Ramos (cell line): ENCODE data around the gene PRKD3.
"Not testable (repeated sequence)": the region's sequence is repeated elsewhere in the genome, so short reads cannot be mapped to it uniquely, and the experiment has no call there.

Experiments
- in situ Hi-C: fragments of 300-500 bp; cut with MboI; formaldehyde crosslinking; loops from one replicate; pipeline ENCODE4 v1.14.3; 2022; ENCODE audit warnings: low sequenced_read_pairs; ENCODE audit not compliant: unreplicated experiment

PRKD3 gene

DNA sequence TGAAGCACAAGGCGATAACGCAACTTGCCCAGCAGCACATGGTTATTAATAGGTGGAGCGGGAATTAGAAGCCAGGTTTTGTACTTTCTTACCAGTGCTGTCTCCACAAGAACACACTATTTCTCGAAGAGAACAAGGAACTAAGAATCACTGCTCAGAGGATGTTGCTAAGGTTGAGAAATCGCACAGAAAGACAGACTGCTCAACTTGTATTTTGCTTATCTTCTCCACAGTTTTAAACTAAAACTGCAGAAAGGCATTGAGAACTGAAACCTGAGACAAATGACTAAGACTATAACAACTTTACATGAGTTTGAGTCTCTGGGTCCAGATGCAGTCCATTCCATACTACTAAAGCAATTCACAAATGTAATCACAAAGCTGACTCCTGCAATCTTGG lies 6.2 kb downstream of the PRKD3 start:
- in situ Hi-C loops: no loop called here

DNA sequence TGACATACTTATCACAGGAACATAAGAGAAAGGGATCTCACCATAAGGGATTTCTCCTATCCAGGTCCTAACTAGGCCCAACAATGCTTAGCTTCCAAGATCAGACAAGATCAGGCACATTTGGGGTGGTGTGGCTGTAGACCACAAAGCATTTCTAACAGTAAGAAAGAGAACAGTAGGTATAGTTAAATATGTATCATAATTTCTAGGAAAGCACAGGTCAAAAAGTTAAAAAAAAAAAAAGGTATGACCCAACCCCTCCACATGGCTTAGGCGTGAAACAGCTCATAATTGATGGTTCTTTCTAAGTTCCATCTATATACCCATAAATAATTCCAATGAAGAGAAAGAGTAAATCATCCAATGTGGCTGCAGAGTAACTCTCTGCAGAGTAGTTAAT lies 6.9 kb downstream of the PRKD3 start:
- in situ Hi-C loops: no loop called here

DNA sequence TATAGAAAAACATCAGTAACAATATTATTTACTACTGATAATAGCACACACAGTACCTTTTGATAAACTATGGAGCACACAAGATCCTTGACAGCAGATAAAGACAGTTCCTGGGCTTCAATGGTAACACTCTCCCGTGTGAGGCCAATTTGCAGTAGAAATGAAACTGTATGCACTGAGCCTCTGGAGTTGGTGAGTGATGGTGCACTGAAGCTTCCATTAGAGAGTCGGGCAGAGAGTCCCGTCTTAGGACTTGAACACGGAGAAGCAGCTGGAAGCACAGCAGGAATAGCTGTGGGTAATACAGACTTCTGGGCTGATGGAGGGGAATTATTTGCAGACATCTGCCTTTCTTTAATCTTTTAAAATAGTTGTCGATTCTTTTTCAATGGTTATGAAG lies 8.5 kb downstream of the PRKD3 start:
- in situ Hi-C loops: no loop called here

DNA sequence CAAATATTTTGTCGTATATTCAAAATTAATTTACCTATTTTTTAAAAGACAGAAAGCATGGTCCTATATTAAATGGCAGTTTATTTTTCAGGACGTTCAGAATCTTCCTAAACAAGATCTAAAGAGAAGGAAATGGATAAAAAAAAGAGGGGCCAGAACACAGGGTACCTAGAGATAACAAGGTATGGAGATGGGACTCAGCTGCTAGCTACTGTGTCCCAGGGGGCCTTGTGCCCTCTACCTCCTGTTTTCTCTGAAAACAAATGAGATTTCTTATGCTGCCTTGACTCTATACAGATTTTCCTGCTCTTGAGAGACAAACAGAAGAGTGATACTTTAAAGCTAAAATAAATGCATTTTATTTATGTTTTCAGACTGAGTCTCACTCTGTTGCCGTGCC lies 9.3 kb downstream of the PRKD3 start:
- in situ Hi-C loops: no loop called here

DNA sequence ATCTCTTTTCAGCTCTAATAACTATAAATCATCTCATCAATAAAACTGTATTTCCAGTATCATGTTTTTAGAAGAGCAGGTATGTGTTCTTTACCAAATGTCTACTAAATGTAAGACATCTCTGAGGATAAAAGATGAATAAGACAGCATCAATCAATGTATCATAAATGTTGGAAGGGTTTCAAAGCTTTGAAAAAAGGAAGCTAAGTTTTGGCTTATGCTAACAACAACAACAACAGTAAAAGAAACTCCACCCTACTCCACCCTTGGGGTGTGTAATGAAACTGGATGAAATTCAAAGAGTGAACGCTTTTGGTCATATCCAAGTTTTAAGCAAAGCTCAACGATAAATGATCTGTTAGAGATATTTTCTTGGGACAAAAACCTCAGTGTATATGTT lies 17.1 kb downstream of the PRKD3 start:
- in situ Hi-C loops: no loop called here

DNA sequence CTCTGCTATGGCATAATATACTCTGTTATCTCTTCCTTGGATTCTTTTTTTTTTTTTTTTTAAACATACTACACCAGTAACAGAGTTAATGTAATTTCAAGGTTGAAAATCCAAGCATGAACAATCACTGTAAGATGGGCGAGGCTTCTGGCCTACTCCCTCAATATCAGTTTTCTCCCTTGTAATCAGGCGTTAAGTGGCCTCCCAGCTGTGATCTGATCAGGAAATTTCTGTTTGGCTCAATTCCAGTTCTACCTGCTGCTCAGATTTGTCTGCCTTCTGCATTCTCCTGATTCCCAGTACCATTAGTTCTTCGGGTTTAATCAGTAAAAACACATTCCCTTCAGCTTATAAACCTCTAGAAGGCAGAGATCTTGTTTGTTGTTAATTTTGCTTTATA lies 18.6 kb downstream of the PRKD3 start:
- in situ Hi-C loops: no loop called here

DNA sequence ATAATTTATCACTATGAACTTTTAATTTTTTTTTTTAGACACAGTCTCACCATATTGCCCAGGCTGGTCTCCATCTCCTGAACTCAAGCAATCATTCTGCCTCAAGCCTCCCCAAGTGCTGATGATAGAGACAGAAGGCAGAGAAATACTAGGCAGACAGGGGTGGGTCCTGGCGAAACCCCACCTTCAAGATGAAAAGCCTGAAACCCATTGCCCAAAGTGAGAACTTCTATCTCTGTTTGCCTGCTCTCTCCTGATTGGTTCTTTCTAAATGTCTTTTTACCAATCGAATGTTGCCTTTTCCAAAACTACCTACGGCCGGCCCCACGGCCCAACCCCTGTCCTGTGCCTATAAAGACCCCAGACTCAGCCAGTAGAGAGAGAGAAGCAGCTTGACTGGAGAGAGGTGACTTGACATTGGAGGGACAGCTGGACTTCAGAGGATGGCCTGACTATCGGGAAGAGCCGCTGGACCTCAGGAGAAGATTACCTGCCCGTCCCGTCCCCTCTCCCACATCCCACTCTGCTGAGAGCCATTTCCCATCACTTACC lies 21.9 kb downstream of the PRKD3 start:
- in situ Hi-C loops: no loop called here

DNA sequence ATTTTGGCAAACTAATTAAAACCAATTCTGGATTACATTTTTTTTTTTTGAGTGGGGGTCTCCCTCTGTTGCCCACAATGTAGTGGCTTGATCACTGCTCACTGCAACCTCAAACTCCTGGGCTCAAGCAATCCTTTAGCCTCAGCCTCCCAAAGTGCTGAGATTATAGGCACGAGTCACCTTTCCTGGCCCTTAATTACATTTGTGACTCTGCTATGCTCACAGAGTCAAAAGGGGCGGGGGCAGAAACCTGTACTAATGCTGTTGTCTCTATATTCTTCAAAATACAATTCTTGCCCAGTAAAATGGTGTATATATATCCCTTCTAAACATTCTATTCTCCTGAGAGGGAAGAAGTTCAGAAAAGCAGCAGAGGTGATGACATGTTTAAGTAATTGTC lies 23.2 kb downstream of the PRKD3 start:
- in situ Hi-C loops: no loop called here

DNA sequence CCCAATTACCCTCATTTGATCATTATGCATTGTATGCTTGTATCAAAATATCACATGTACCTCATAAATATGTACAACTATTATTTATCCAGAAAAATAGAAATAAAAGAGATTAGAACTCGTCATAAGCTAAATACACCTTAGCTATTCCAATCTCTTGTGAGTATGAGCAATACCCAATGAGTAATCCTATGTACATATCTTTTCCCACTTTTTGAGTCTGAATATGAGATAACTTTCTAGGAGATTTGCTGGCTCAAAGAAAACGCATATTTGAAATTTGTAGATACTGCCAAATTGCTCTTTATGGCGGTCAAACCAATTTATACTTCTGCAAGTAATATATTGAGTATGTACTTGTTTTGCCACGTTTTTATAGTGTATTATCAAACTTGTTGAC lies 24.1 kb downstream of the PRKD3 start:
- in situ Hi-C loops: no loop called here

DNA sequence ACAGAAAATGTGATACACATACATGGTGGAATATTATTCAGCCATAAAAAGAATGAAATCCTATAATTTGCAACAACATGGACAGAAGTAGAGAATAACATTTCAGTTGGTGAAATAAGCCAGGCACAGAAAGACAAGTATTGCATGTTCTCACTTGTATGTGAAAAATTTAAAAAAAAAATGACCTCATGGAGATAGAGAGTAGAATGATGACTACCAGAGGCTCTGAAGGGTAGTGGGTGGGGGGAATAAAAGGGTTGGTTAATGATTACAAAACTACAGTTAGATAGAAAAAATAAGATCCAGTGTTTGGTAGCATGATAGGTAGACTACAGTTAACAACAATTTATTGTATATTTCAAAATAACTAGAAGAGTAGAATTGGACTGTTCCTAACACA lies 24.5 kb downstream of the PRKD3 start:
- in situ Hi-C loops: no loop called here

DNA sequence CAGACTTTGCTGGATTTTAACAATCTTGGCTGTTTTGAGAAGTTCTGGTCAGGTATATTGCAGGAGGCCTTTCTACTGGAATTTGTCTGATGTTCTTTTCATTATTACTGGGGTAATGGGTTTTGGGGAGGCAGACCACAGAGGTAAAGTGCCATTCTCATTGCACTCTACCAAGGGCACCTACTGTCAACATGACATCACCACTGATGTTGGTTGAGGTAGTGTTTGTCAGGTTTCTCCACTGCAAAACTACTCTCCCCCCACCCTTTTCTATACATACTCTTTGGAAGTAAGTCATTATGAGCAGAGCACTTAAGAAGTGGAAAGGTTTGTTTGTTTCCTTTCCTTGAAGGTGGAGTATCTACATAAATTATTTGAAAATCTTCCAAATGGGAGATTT lies 27.0 kb downstream of the PRKD3 start:
- in situ Hi-C loops: no loop called here

DNA sequence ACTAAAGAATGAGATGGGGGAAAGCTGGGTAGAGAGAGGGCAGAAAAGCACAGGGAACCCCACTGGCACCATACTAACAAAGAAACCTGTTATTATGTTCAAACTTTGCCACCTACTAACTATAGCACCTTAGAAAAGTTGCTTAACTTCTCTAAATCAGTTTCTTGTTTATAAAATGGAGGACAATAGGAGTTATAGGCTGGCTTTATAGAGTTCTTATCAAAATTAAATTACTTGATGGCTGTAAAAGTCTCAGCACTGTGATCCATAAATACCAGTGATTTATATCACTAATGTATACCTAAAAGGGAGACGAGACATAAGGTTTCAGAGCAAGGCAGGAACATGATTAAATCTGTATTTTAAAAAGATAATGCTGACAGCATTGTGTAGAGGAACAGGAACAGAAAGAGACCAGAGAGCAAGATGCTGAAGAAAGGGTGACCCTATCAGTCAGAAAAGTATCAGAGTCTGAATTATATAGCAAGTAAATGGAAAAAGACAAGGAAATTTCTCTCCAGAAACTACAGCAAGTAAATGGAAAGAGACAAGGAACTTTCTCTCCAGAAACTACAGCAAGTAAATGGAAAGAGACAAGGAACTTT lies 29.1 kb downstream of the PRKD3 start:
- in situ Hi-C loops: no loop called here

DNA sequence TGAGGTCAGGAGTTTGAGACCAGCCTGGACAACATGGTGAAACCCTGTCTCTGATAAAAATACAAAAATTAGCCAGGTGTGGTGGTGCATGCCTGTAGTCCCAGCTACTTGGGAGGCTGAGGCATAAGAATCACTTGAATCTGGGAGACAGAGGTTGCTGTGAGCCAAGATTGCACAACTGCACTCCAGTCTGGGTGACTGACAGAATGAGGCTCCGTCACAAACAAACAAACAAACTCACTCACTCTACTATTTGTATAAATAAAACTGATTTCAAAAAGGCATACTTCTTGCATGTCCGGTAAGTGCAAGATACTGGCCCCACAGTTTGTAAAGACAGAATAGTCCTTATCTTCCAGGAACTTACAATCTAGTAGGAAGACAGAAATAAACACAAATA lies 29.8 kb downstream of the PRKD3 start:
- in situ Hi-C loops: not testable (repeated sequence)

DNA sequence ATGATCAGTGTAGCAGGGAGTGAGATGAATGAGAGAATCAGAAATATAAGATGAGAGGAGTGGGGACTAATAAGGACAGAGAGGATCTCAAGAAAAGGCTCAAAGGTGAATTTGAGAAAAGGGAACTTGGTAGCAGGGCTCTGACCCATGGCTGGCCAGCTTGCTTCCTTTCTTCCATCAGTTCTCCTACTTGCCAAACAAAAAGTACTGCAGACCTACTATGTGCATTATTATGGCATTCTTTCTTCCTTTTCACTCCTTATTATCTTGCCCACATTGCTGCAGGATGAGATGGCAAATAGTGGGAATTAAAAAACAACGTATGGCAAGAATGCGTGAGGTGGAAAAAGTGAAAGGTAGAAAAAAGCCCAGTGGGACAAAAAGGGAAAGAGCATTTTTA lies 33.0 kb downstream of the PRKD3 start:
- in situ Hi-C loops: no loop called here

DNA sequence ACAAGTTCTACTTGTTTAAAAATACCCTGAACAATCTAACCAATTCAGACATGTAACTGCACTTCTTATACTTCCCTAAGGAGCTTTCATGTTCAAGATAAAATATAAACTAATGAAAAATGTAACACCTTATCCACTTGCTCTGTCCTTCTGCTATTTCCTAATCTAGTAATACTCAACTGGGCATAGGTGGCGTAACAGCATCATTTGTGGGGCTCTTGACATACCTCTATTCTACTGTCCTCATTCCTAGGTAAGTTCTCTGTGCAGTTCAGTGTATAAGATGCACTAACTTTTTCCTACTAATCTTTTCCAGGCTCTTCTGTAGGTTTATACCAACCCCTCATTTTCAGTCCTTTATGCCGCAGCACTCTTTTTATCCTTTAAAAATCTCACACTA lies 36.7 kb downstream of the PRKD3 start:
- in situ Hi-C loops: no loop called here

DNA sequence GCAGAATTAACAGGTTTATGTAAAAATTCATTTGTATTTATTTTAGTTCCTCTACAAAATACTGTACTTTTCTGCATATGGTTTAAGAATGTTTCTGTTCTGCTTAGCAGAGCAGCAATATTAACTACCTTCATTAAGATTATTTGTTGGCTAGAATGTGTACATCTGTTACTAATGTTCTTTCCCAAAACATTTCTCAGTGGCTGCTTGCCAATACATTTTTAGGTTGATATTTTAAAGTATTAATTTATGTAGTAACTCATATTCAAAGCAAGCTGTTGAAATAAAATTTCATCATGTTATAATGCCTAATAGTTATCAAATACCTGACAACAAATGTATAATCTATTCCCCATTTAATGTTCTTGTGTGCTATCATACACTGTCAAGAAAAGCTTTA lies 40.3 kb downstream of the PRKD3 start:
- in situ Hi-C loops: no loop called here

DNA sequence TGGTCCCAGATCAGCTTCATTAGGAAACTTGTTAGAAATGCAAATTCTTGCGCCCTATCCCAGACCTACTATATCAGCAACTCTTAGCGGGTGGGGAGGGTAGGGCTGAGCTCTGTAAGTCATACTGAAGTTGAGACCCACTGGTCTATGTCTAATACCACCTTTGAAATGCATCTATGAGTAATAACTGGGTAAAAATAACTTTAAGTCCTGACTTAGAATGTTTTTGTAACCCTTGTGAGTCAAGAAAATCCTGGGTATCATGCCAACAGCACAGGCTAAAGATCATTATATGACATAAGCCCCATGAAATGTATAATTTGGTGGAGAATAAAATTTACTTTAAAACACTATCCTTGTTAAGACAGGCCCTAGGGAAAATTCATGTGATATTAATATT lies 41.4 kb downstream of the PRKD3 start:
- in situ Hi-C loops: no loop called here

DNA sequence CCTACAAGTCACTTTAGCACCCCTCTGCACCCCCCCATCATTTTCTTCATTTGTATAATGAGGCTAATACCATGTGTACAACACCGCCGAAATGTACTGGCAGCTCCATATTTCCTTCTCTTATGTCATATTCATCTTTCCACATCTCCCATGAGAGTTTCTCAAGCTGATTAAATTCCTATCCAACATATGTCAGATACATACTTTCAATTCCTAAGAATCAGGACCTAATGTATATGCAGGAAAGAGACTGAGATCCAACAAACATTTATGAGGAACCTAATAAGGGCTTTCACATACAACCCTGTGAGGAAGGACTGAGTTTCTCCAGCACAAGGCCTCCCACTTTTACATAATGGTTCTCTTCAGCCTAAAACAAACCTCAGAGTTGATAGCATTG lies 41.9 kb downstream of the PRKD3 start:
- in situ Hi-C loops: no loop called here

DNA sequence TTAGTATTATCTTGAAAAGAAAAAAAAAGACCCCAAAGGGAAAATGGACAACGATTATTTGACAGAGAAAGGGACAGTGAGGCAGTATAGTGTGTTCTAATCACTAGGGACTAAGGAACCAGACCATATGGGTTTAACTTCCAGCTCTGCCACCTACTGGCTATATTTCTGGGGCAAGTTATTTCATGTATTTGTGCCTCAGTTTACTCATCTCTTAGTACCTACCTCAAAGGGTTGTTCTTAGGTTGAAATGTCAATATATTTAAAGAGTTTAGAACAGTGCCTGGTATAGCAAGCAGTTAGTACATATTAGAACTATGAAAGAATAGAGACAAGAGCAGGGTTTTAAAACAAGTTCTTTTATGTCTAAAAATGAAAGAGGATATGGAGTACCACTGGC lies 42.7 kb downstream of the PRKD3 start:
- in situ Hi-C loops: no loop called here

DNA sequence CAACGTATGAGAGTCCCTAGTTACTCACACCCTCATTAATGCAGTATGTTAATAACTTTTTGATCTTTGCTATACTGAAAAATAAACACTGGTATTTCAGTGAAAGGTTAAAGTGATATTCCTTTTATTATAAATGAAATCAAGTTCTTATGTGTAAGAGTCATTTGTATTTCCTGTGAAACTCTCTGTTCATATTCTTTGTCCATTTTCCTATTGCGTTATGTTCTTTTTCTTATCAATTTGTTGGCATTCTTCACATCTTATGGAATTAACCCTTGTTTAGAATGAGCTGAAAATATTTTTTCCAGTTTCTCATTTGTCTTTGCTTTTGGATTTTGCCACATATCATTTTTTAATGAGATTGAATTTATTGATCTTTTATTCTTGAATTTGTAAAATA lies 48.3 kb downstream of the PRKD3 start:
- in situ Hi-C loops: no loop called here
